ENCODE data around the gene PARD3B.

PARD3B gene

DNA sequence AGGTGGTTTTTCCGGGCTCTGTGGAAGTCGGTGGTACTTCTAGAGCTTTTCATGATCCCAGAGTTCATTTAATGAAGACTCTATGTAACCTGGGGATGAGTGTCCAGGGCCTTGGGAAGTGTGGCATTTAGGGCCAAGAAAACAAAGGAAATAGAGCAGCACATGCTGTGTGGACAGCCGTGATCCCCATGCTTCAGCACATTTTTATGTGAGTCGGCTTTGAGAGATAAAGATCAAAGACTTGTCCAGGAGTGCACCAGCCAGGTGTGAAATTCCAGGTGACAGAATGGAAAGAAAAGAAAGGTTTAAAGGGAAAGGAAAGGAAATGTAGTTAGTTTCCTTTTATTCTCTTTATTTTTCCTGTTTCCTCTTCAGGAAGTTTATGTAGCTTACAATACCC lies 879.1 kb downstream of the PARD3B start:
- no peak for TF ChIP-seq CTCF (IDR thresholded peaks at IDR 0.05; ENCODE audit: low read depth, low read length)
- no peak for TF ChIP-seq POLR2A (IDR thresholded peaks at IDR 0.05; ENCODE audit: extremely low read depth, insufficient read length)
- TF ChIP-seq MYC (IDR thresholded peaks at IDR 0.05; ENCODE audit: low read depth, low read length), result no peak
- TF ChIP-seq MAX (IDR thresholded peaks at IDR 0.05; ENCODE audit: low read depth, low read length), result no peak

GRCh38 chr2:205425102-205425501 lies 879.8 kb downstream of the PARD3B start:
- TF ChIP-seq POLR2A (IDR thresholded peaks at IDR 0.05; ENCODE audit: extremely low read depth, insufficient read length) (no peak), MAX (IDR thresholded peaks at IDR 0.05; ENCODE audit: low read depth, low read length) (no peak), MYC (IDR thresholded peaks at IDR 0.05; ENCODE audit: low read depth, low read length) (no peak), CTCF (IDR thresholded peaks at IDR 0.05; ENCODE audit: low read depth, low read length) (no peak)
- H3K4me3 ChIP-seq (ENCODE audit: low read depth, low read length), result no peak overlapping the region
- DNase-seq (ENCODE audit: low read depth), result no peak

More for the DNA sequence above, 879.1 kb downstream of the PARD3B start:
- DNase-seq (ENCODE audit: low read depth), result no peak
- no peak overlapping the region for H3K4me3 ChIP-seq (ENCODE audit: low read depth, low read length)

DNA sequence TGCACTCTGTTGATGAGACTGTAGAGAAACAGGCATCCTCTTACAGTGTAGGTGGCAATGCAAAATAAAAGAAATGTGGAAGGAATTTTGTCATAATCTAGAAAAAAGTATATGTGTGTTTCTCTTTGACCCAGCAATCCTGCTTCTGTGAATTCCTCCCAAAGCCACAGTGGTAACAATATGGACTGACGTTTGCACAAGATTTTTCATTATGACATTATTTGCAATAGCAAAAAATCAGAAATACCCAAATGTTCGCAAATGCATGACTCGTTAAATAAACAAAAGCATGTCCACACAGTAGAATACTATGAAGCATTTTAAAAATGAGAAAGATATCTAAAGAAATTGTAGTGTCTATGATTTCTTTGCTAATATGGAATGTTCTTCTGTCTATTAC lies 881.8 kb downstream of the PARD3B start:
- no peak for DNase-seq (ENCODE audit: low read depth)
- no peak overlapping the region for H3K4me3 ChIP-seq (ENCODE audit: low read depth, low read length)
- TF ChIP-seq POLR2A (IDR thresholded peaks at IDR 0.05; ENCODE audit: extremely low read depth, insufficient read length) (no peak), CTCF (IDR thresholded peaks at IDR 0.05; ENCODE audit: low read depth, low read length) (no peak), MYC (IDR thresholded peaks at IDR 0.05; ENCODE audit: low read depth, low read length) (no peak), MAX (IDR thresholded peaks at IDR 0.05; ENCODE audit: low read depth, low read length) (no peak)

DNA sequence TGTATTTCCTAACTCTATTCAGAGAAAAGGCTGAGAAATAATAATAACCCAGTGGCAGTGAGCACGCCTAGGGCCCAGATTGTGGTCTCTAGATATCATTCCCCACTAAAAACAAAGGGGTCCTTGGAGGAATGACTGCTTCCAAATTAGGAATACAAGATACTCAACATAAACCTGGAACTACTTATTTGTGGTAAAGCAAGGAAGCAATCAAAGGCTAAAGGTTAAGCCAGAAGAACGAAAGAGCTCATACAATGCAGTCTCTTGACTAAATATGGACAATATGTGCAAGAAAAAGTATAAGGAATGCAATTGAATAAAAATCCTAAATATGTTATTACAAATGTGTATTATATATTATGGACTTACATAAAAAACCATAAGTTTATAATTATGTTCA lies 883.5 kb downstream of the PARD3B start:
- TF ChIP-seq MYC (IDR thresholded peaks at IDR 0.05; ENCODE audit: low read depth, low read length), result no peak
- no peak overlapping the region for H3K4me3 ChIP-seq (ENCODE audit: low read depth, low read length)
- DNase-seq (ENCODE audit: low read depth), result no peak

GRCh38 chr2:205435970-205436369 lies 890.7 kb downstream of the PARD3B start:
- TF ChIP-seq POLR2A (IDR thresholded peaks at IDR 0.05; ENCODE audit: extremely low read depth, insufficient read length) (no peak), MYC (IDR thresholded peaks at IDR 0.05; ENCODE audit: low read depth, low read length) (no peak), MAX (IDR thresholded peaks at IDR 0.05; ENCODE audit: low read depth, low read length) (no peak)
- no peak overlapping the region for H3K4me3 ChIP-seq (ENCODE audit: low read depth, low read length)
- peak; percentile 12 for DNase-seq (ENCODE audit: low read depth)

- DNase-seq (ENCODE audit: low read depth), result no peak
- H3K4me3 ChIP-seq (ENCODE audit: low read depth, low read length), result no peak overlapping the region
- no peak for TF ChIP-seq MAX (IDR thresholded peaks at IDR 0.05; ENCODE audit: low read depth, low read length)
Observed at GRCh38 chr2:205438241-205438640, 893.0 kb downstream of the PARD3B start.

DNA sequence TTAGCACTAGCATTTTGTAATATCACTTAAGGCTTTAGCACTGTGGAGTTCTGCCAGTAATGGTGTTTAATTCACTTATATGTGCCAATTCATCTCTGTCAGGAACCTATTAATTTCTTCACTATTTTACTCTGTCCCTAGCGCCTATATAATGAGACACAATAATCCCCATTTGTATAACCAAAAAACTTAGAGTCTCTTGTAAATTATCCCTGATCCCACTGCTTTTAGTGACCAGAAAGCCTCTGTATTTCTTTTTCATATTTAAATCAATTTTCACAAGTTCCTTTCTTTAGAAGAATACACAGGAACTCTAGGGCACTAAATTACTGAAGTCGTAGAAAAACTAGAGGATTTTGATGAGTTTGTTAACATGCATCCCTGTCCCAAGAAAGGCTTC lies 894.3 kb downstream of the PARD3B start:
- no peak overlapping the region for H3K4me3 ChIP-seq (ENCODE audit: low read depth, low read length)
- TF ChIP-seq MYC (IDR thresholded peaks at IDR 0.05; ENCODE audit: low read depth, low read length), result no peak
- TF ChIP-seq POLR2A (IDR thresholded peaks at IDR 0.05; ENCODE audit: extremely low read depth, insufficient read length), result no peak
- no peak for TF ChIP-seq CTCF (IDR thresholded peaks at IDR 0.05; ENCODE audit: low read depth, low read length)
- TF ChIP-seq MAX (IDR thresholded peaks at IDR 0.05; ENCODE audit: low read depth, low read length), result no peak
- no peak for DNase-seq (ENCODE audit: low read depth)
